HepG2 (cell line): Measurements from ENCODE around the gene OR8G5. TPM values are rescaled to one million over a fixed set of nuclear protein-coding genes. Genes with fewer than 3 reads are reported as not detected.

Experiments
- ATAC-seq: fragments of 200-7000 bp; cut with Tn5 transposase; 3 replicates; pipeline ENCODE4 v1.9.1; 2020; ENCODE audit warnings: mild to moderate bottlenecking, moderate library complexity
- BruUV-seq: library from RNA; stranded (reverse); fragments of 400-500 nt; replicated peaks from 2 replicates; lab custom pipeline; 2021; lab: Mats Ljungman, UMichigan
- CTCF ChIA-PET: fragments of 300-600 bp; formaldehyde crosslinking; extraction: SDS; loops from one replicate; lab custom pipeline; 2021; ENCODE audit warnings: low total read pairs, inconsistent platforms, low intra/inter-chr PET ratio; lab: Yijun Ruan, JAX
- POLR2A ChIA-PET: fragments of 350-600 bp; sonication (Branson Sonifier 250); formaldehyde crosslinking; loops from one replicate; lab custom pipeline; 2020; ENCODE audit warnings: antibody characterized with exemption, inconsistent platforms; lab: Yijun Ruan, JAX
- DNase-seq: peaks from one replicate; pipeline ENCODE4 v3.0.0-alpha.2; 2015; ENCODE audit warnings: low spot score
- FAIRE-seq: peaks from 3 replicates; lab custom pipeline; 2011; peaks lifted over from hg19 to GRCh38; lab: Jason Lieb, UNC
- H2AFZ ChIP-seq: one replicate; pipeline ENCODE4 v1.6.1; 2011; ENCODE audit warnings: low read length, inconsistent platforms
- H3K27ac ChIP-seq: fragments of 300-600 bp; 3 replicates; pipeline ENCODE4 v1.8.0; 2011; ENCODE audit warnings: mixed run types, mild to moderate bottlenecking, mixed read lengths, low read length, inconsistent platforms; ENCODE audit not compliant: insufficient read depth; ENCODE audit errors: extremely low read length
- H3K27me3 ChIP-seq, 2 experiments: fragments of 200-600 bp in 1 of 2; 2 replicates in 1 of 2; 3 replicates in 1 of 2; pipeline versions ENCODE4 v1.6.0 to v1.8.0; 2011; ENCODE audit warnings: low read length in 2 of 2, mild to moderate bottlenecking in 2 of 2, moderate library complexity in 2 of 2, inconsistent platforms in 1 of 2; ENCODE audit not compliant: insufficient read depth in 2 of 2, control insufficient read depth in 1 of 2
- H3K36me3 ChIP-seq, 2 experiments: fragments of 200-600 bp in 1 of 2; replicated peaks in 1 of 2; 2 replicates in 1 of 2; 3 replicates in 1 of 2; pipeline versions ENCODE4 v1.5.1 to v1.8.0; 2011; ENCODE audit warnings: low read length in 2 of 2, inconsistent platforms in 1 of 2; ENCODE audit not compliant: insufficient read depth in 2 of 2, control insufficient read depth in 1 of 2
- H3K4me1 ChIP-seq: 2 replicates; pipeline ENCODE4 v1.5.1; 2012; ENCODE audit warnings: low read length, inconsistent platforms; ENCODE audit not compliant: insufficient read depth
- H3K4me2 ChIP-seq: 2 replicates; pipeline ENCODE4 v1.6.0; 2011; ENCODE audit warnings: low read depth, low read length, inconsistent platforms
- H3K4me3 ChIP-seq, 3 experiments: fragments of 200-600 bp in 1 of 3; sonication (generic), shearing (Covaris generic) in 1 of 3; replicated peaks in 1 of 3; 2 replicates each; pipeline ENCODE4 v1.5.1; 2011 to 2016; ENCODE audit warnings: low read length in 3 of 3, inconsistent platforms in 2 of 3, low read depth in 2 of 3, mild to moderate bottlenecking in 2 of 3, control low read depth in 1 of 3, mixed read lengths in 1 of 3; ENCODE audit not compliant: insufficient read depth in 1 of 3
- H3K79me2 ChIP-seq: one replicate; pipeline ENCODE4 v1.6.1; 2011; ENCODE audit warnings: low read length, inconsistent platforms; ENCODE audit not compliant: insufficient read depth
- H3K9ac ChIP-seq: 2 replicates; pipeline ENCODE4 v1.6.0; 2011; ENCODE audit warnings: mild to moderate bottlenecking, low read depth, low read length, inconsistent platforms; ENCODE audit not compliant: insufficient read depth
- H3K9me3 ChIP-seq: 2 replicates; pipeline ENCODE4 v1.5.1; 2012; ENCODE audit warnings: mild to moderate bottlenecking, low read length
- H4K20me1 ChIP-seq: 2 replicates; pipeline ENCODE4 v1.6.0; 2011; ENCODE audit warnings: inconsistent platforms, mild to moderate bottlenecking, low read length, moderate library complexity; ENCODE audit not compliant: insufficient read depth
- ATF7-NPFF ChIP-seq: sonication (generic); formaldehyde crosslinking; IDR thresholded peaks from 2 replicates; pipeline ENCODE4 v1.8.1; 2023; ENCODE audit warnings: mild to moderate bottlenecking, low read depth, missing genetic modification reagents, moderate library complexity
- CEBPG ChIP-seq: IDR thresholded peaks from 2 replicates; pipeline ENCODE4 v1.6.1; 2016
- ETV6 ChIP-seq: sonication (generic); formaldehyde crosslinking; conservative IDR thresholded peaks from 2 replicates; pipeline ENCODE4 v1.4.0; 2020; ENCODE audit warnings: missing genetic modification reagents
- MAF1 ChIP-seq: sonication (generic); formaldehyde crosslinking; IDR thresholded peaks from 2 replicates; pipeline ENCODE4 v1.5.0; 2020; ENCODE audit warnings: missing genetic modification reagents, borderline replicate concordance
- MAZ ChIP-seq, 2 experiments: sonication (generic) in 1 of 2; formaldehyde crosslinking in 1 of 2; IDR thresholded peaks; 2 replicates each; pipeline versions ENCODE4 v1.5.0 to v1.6.1; 2012 to 2020; ENCODE audit warnings: low read depth in 2 of 2, mild to moderate bottlenecking in 2 of 2, borderline replicate concordance in 1 of 2, improper control_type of control experiment in 1 of 2, low read length in 1 of 2, missing genetic modification reagents in 1 of 2, moderate library complexity in 1 of 2
- NAIF1 ChIP-seq: sonication (generic); formaldehyde crosslinking; IDR thresholded peaks from 2 replicates; pipeline ENCODE4 v1.5.0; 2020; ENCODE audit warnings: mild to moderate bottlenecking, missing genetic modification reagents, borderline replicate concordance
- NCOR1 ChIP-seq: fragments of 200-600 bp; sonication (generic); IDR thresholded peaks from 2 replicates; pipeline ENCODE4 v1.7.0; 2017; ENCODE audit warnings: antibody characterized with exemption, low read length, borderline replicate concordance
- PCBP2 ChIP-seq: fragments of 200-400 bp; formaldehyde crosslinking; optimal IDR thresholded peaks from 2 replicates; pipeline ENCODE3; 2018; ENCODE audit warnings: low read length, low read depth; ENCODE audit not compliant: poor library complexity, severe bottlenecking
- SMAD1 ChIP-seq: sonication (generic); formaldehyde crosslinking; IDR thresholded peaks from 2 replicates; pipeline ENCODE4 v1.4.0; 2020; ENCODE audit warnings: missing genetic modification reagents, low read depth, mild to moderate bottlenecking, borderline replicate concordance
- SMAD9 ChIP-seq: sonication (generic); formaldehyde crosslinking; IDR thresholded peaks from 2 replicates; pipeline ENCODE4 v1.5.1; 2020; ENCODE audit warnings: mild to moderate bottlenecking, missing genetic modification reagents
- ZNF24 ChIP-seq: fragments of 450-650 bp; IDR thresholded peaks from 2 replicates; pipeline ENCODE4 v1.6.1; 2017; ENCODE audit warnings: antibody characterized with exemption, mild to moderate bottlenecking
- ZNF263 ChIP-seq: sonication (generic); formaldehyde crosslinking; IDR thresholded peaks from 2 replicates; pipeline ENCODE4 v1.4.0; 2020; ENCODE audit warnings: missing genetic modification reagents
- ZNF737 ChIP-seq: sonication (generic); formaldehyde crosslinking; IDR thresholded peaks from 2 replicates; pipeline ENCODE4 v1.5.0; 2020; ENCODE audit warnings: missing genetic modification reagents, mild to moderate bottlenecking, borderline replicate concordance
- ZNF777 ChIP-seq: sonication (generic); formaldehyde crosslinking; IDR thresholded peaks from 2 replicates; pipeline ENCODE4 v1.4.0; 2020; ENCODE audit warnings: missing genetic modification reagents
- ZSCAN20 ChIP-seq: sonication (generic); formaldehyde crosslinking; IDR thresholded peaks from 2 replicates; pipeline ENCODE4 v1.4.0; 2020; ENCODE audit warnings: missing genetic modification reagents, mild to moderate bottlenecking, borderline replicate concordance
- WGBS: methylation state at CpG from one replicate; pipeline ENCODE4 v1.1.6; 2017; ENCODE audit warnings: low lambda C conversion rate; 5-methylcytosine and 5-hydroxymethylcytosine counted together
- in situ Hi-C: cut with HindIII; loops from 2 replicates; pipeline ENCODE4 v1.10.0; 2017; ENCODE audit warnings: low pct_unique_long_range_greater_than_20kb; ENCODE audit not compliant: extremely low pct_ligation_motif_present
- intact Hi-C: fragments of 100-400 bp; cut with micrococcal nuclease; formaldehyde crosslinking; loops from one replicate; pipeline ENCODE4 v1.10.0; 2022; ENCODE audit not compliant: unreplicated experiment
- polyA plus RNA-seq, 8 experiments: library from polyadenylated mRNA; depleted of rRNA in 3 of 8; stranded (reverse) in 7 of 8; unstranded in 1 of 8; fragments of >200 nt; fragmentation: Illumina TruSeq in 4 of 8; extraction: Trizol in 4 of 8; gene quantifications; 2 replicates each; pipeline versions ENCODE4 v1.2.1 to v1.2.3, GENCODE V29; 2011 to 2016; ENCODE audit warnings: low read depth in 4 of 8, missing spikeins in 1 of 8, mixed read lengths in 1 of 8; ENCODE audit not compliant: insufficient read depth in 1 of 8
- total RNA-seq, 5 experiments: library from RNA; depleted of rRNA; stranded (reverse); fragments of >200 nt; fragmentation: Illumina TruSeq; extraction: Trizol; gene quantifications; 2 replicates each; pipeline ENCODE4 v1.2.3, GENCODE V29; 2016; ENCODE audit warnings: low read depth in 1 of 5
- TF ChIP-seq, protein P1 (sequence below): sonication (generic); formaldehyde crosslinking; IDR thresholded peaks from 2 replicates; pipeline ENCODE4 v1.4.0; 2020; ENCODE audit warnings: missing genetic modification reagents
- TF ChIP-seq, protein P2 (sequence below): sonication (generic); formaldehyde crosslinking; IDR thresholded peaks from 2 replicates; pipeline ENCODE4 v1.5.0; 2020; ENCODE audit warnings: missing genetic modification reagents, mild to moderate bottlenecking, borderline replicate concordance
- TF ChIP-seq, protein P3 (sequence below): sonication (generic); formaldehyde crosslinking; IDR thresholded peaks from 2 replicates; pipeline ENCODE4 v1.5.1; 2020; ENCODE audit warnings: missing genetic modification reagents, mild to moderate bottlenecking, borderline replicate concordance

The OR8G5 gene
- total and polyA plus RNA-seq, 2 of the 13 experiments (the other 11 are each of a cell fraction or from before 2014, with no cell fraction given) = not detected

DNA sequence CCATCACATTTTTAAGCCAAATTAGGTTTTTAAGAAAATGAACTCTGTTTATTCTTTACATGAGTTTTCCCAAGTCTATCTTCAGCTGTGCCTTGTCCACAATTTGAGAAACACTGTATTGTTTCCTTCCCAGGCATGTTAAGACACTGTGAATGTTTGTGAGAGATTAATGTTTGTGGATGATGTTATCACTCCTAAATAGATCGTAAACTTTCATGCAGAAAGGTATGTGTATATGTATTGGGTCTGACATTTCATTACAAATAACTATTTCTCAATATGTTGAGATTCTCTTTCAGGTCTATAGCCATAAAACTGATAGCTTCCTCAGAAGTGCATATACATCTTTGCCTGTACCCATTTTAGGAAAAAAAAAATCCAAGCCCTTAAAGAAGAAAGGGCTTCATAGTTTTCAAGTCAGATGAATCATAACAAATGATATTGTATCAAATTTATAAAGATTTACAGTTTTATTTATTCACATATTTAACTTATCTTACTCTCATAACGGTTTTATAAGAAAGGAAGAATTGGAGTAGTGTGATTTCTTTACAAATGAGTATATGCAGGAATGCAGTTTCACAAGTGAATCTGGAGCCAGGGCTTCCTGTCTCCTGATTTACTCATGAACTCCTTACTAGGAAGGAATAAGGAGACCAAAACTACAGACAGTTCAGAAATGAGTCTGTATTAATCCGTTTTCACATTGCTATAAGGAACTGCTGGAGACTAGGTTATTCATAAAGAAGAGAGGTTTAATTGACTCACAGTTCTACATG, 46.4 kb downstream of the OR8G5 start:
- no peaks in the 10 kb centered on the region for H3K36me3 ChIP-seq
- no TSS peak for BruUV-seq
- FAIRE-seq (no peak), ATAC-seq (no peak), DNase-seq (no peak)
- no peaks in the 10 kb centered on the region for H3K27me3 ChIP-seq
- H2AFZ ChIP-seq = no peak overlapping the region
- TF ChIP-seq, protein P1, sequence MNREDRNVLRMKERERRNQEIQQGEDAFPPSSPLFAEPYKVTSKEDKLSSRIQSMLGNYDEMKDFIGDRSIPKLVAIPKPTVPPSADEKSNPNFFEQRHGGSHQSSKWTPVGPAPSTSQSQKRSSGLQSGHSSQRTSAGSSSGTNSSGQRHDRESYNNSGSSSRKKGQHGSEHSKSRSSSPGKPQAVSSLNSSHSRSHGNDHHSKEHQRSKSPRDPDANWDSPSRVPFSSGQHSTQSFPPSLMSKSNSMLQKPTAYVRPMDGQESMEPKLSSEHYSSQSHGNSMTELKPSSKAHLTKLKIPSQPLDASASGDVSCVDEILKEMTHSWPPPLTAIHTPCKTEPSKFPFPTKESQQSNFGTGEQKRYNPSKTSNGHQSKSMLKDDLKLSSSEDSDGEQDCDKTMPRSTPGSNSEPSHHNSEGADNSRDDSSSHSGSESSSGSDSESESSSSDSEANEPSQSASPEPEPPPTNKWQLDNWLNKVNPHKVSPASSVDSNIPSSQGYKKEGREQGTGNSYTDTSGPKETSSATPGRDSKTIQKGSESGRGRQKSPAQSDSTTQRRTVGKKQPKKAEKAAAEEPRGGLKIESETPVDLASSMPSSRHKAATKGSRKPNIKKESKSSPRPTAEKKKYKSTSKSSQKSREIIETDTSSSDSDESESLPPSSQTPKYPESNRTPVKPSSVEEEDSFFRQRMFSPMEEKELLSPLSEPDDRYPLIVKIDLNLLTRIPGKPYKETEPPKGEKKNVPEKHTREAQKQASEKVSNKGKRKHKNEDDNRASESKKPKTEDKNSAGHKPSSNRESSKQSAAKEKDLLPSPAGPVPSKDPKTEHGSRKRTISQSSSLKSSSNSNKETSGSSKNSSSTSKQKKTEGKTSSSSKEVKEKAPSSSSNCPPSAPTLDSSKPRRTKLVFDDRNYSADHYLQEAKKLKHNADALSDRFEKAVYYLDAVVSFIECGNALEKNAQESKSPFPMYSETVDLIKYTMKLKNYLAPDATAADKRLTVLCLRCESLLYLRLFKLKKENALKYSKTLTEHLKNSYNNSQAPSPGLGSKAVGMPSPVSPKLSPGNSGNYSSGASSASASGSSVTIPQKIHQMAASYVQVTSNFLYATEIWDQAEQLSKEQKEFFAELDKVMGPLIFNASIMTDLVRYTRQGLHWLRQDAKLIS (CRISPR knock-in tag) = no peak
- TF ChIP-seq ZNF737 (CRISPR knock-in tag) (no peak), ZNF24 (no peak), ZNF777 (no peak), SMAD9 (no peak), PCBP2 (no peak), ZSCAN20 (no peak), NAIF1 (CRISPR knock-in tag) (no peak), MAZ (IDR thresholded peaks at IDR 0.05; ENCODE audit: borderline replicate concordance, low read depth, low read length) (no peak), MAZ (CRISPR knock-in tag; IDR thresholded peaks at IDR 0.05; ENCODE audit: low read depth) (no peak), ZNF263 (CRISPR knock-in tag) (no peak), NCOR1 (no peak), MAF1 (CRISPR knock-in tag) (no peak), CEBPG (CRISPR knock-in tag) (no peak), ETV6 (CRISPR knock-in tag) (no peak), SMAD1 (CRISPR knock-in tag) (no peak), ATF7-NPFF (CRISPR knock-in tag) (no peak)
- TF ChIP-seq, protein P2, sequence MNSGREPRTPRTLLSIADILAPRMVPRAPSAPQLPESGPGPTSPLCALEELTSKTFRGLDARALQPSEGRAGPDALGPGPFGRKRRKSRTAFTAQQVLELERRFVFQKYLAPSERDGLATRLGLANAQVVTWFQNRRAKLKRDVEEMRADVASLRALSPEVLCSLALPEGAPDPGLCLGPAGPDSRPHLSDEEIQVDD (CRISPR knock-in tag) = no peak
- TF ChIP-seq, protein P3, sequence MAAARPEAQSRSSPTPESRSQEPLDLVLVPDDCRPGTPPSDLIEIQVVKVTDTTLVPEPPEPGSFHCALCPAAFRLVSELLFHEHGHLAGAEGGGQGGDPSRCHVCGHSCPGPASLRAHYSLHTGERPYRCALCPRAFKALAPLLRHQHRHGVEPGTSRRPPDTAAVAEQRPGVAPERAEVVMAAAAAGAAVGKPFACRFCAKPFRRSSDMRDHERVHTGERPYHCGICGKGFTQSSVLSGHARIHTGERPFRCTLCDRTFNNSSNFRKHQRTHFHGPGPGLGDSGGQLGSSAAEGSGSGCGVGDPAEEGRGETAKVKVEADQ (CRISPR knock-in tag) = no peak
- H3K4me2 ChIP-seq = no peak overlapping the region
- no peak overlapping the region for H3K9ac ChIP-seq
- H3K4me1 ChIP-seq = no peaks in the 10 kb centered on the region
- H3K9me3 ChIP-seq = no peaks in the 10 kb centered on the region
- 0% methylated on average over 3 of the region's 3 CpGs for WGBS
- CTCF ChIA-PET = no interaction called here
- intact Hi-C loops = no loop called here
- no peak overlapping the region for H3K27ac ChIP-seq
- H4K20me1 ChIP-seq = no peaks in the 10 kb centered on the region
- in situ Hi-C loops = no loop called here
- POLR2A ChIA-PET = no interaction called here
- H3K79me2 ChIP-seq = no peaks in the 10 kb centered on the region
- no peak overlapping the region for H3K4me3 ChIP-seq
